SK-N-SH (cell line): ENCODE data around the gene CTSL. TPM values are rescaled to one million over a fixed set of nuclear protein-coding genes. Genes with fewer than 3 reads are reported as not detected.

Experiments
- CTCF ChIA-PET: fragments of 300-600, 350-600 bp; formaldehyde crosslinking; extraction: SDS; loops from one replicate; lab custom pipeline; 2021; lab: Yijun Ruan, JAX
- POLR2A ChIA-PET: fragments of 350-600 bp; sonication (Branson Sonifier 250); formaldehyde crosslinking; extraction: SDS; loops from one replicate; lab custom pipeline; 2020; ENCODE audit warnings: antibody characterized with exemption, inconsistent platforms; lab: Yijun Ruan, JAX
- DNase-seq: peaks from one replicate; pipeline ENCODE4 v3.0.0; 2012
- H2AFZ ChIP-seq: fragments of 200-600 bp; sonication (generic); 2 replicates; pipeline ENCODE4 v1.8.1; 2016; ENCODE audit warnings: antibody characterized with exemption, mild to moderate bottlenecking, low read depth
- H3F3A ChIP-seq: fragments of 200-600 bp; sonication (generic); replicated peaks from 2 replicates; pipeline ENCODE3; 2016; ENCODE audit warnings: antibody characterized with exemption, mild to moderate bottlenecking; ENCODE audit not compliant: insufficient read depth
- H3K27ac ChIP-seq, 2 experiments: fragments of 200-500 bp in 1 of 2; fragments of 200-600 bp in 1 of 2; sonication (Bioruptor generic) in 1 of 2; sonication (generic), shearing (Covaris generic) in 1 of 2; 2 replicates each; pipeline versions ENCODE4 v1.5.1 to v1.6.1; 2014 to 2016; ENCODE audit warnings: low read depth in 2 of 2, inconsistent platforms in 1 of 2, low read length in 1 of 2, mild to moderate bottlenecking in 1 of 2, mixed read lengths in 1 of 2
- H3K27me3 ChIP-seq: fragments of 200-600 bp; sonication (generic), shearing (Covaris generic); 2 replicates; pipeline ENCODE4 v1.6.1; 2016; ENCODE audit warnings: mixed run types; ENCODE audit not compliant: insufficient read depth
- H3K36me3 ChIP-seq, 2 experiments: fragments of 200-500 bp in 1 of 2; fragments of 200-600 bp in 1 of 2; sonication (Bioruptor generic) in 1 of 2; sonication (generic) in 1 of 2; replicated peaks in 1 of 2; 2 replicates each; pipeline versions ENCODE3 to v1.5.1; 2014 to 2016; ENCODE audit warnings: low read length in 1 of 2, mild to moderate bottlenecking in 1 of 2; ENCODE audit not compliant: insufficient read depth in 2 of 2, control insufficient read depth in 1 of 2
- H3K4me1 ChIP-seq, 2 experiments: fragments of 200-500 bp in 1 of 2; fragments of 200-600 bp in 1 of 2; sonication (Bioruptor generic) in 1 of 2; sonication (generic), shearing (Covaris generic) in 1 of 2; 2 replicates each; pipeline versions ENCODE4 v1.5.1 to v1.6.1; 2014 to 2016; ENCODE audit warnings: low read depth in 1 of 2, low read length in 1 of 2, mixed run types in 1 of 2; ENCODE audit not compliant: insufficient read depth in 2 of 2, control insufficient read depth in 1 of 2
- H3K4me2 ChIP-seq: fragments of 200-600 bp; sonication (generic), shearing (Covaris generic); 2 replicates; pipeline ENCODE4 v1.6.1; 2017; ENCODE audit warnings: mixed run types
- H3K4me3 ChIP-seq, 2 experiments: fragments of 200-500 bp in 1 of 2; fragments of 200-600 bp in 1 of 2; sonication (Bioruptor generic) in 1 of 2; sonication (generic), shearing (Covaris generic) in 1 of 2; 2 replicates each; pipeline versions ENCODE4 v1.5.1 to v1.8.1; 2014 to 2016; ENCODE audit warnings: low read depth in 2 of 2, inconsistent platforms in 1 of 2, low read length in 1 of 2, mild to moderate bottlenecking in 1 of 2, mixed read lengths in 1 of 2, moderate library complexity in 1 of 2
- H3K79me2 ChIP-seq: fragments of 200-600 bp; sonication (generic); 2 replicates; pipeline ENCODE4 v1.8.1; 2017; ENCODE audit warnings: mild to moderate bottlenecking; ENCODE audit not compliant: insufficient read depth
- H3K9ac ChIP-seq: fragments of 200-600 bp; sonication (generic); 2 replicates; pipeline ENCODE4 v1.6.1; 2017; ENCODE audit warnings: mixed run types
- H3K9me2 ChIP-seq: fragments of 200-600 bp; sonication (generic); 2 replicates; pipeline ENCODE4 v1.6.1; 2017; ENCODE audit warnings: mixed run types
- H3K9me3 ChIP-seq: fragments of 200-600 bp; sonication (generic); 2 replicates; pipeline ENCODE4 v1.6.1; 2017; ENCODE audit warnings: mixed run types, mild to moderate bottlenecking, moderate library complexity
- H4K20me1 ChIP-seq: fragments of 200-600 bp; sonication (generic); 2 replicates; pipeline ENCODE4 v1.6.1; 2017; ENCODE audit warnings: mild to moderate bottlenecking, mixed run types; ENCODE audit not compliant: insufficient read depth
- CHD2 ChIP-seq: fragments of 150-350 bp; IDR thresholded peaks from 2 replicates; pipeline ENCODE4 v1.6.1; 2018; ENCODE audit warnings: low read length; ENCODE audit not compliant: partially characterized antibody
- EP300 ChIP-seq, 2 experiments: IDR thresholded peaks; 2 replicates each; pipeline versions ENCODE4 v1.4.0 to v1.6.1; 2012; ENCODE audit warnings: borderline replicate concordance in 1 of 2, low read depth in 1 of 2, low read length in 1 of 2
- FOXM1 ChIP-seq: IDR thresholded peaks from 2 replicates; pipeline ENCODE4 v1.4.0; 2012; ENCODE audit warnings: low read depth, mild to moderate bottlenecking
- GABPA ChIP-seq: IDR thresholded peaks from 2 replicates; pipeline ENCODE4 v1.4.0; 2012; ENCODE audit warnings: low read depth, mild to moderate bottlenecking
- GATA2 ChIP-seq: sonication (generic); formaldehyde crosslinking; IDR thresholded peaks from 2 replicates; pipeline ENCODE4 v1.5.0; 2020; ENCODE audit warnings: mild to moderate bottlenecking, missing genetic modification reagents
- JUND ChIP-seq: IDR thresholded peaks from 2 replicates; pipeline ENCODE4 v1.4.0; 2012
- MXI1 ChIP-seq: IDR thresholded peaks from 2 replicates; pipeline ENCODE4 v1.6.1; 2012; ENCODE audit warnings: mild to moderate bottlenecking, low read depth, low read length, improper control_type of control experiment
- NFIC ChIP-seq: IDR thresholded peaks from 2 replicates; pipeline ENCODE4 v1.4.0; 2012; ENCODE audit warnings: borderline replicate concordance
- PBX3 ChIP-seq: IDR thresholded peaks from 2 replicates; pipeline ENCODE4; 2012
- POLR2AphosphoS5 ChIP-seq: IDR thresholded peaks from 2 replicates; pipeline ENCODE4 v1.6.1; 2012; ENCODE audit warnings: low read depth, low read length
- RFX5 ChIP-seq: IDR thresholded peaks from 2 replicates; pipeline ENCODE4 v1.6.1; 2012; ENCODE audit warnings: mild to moderate bottlenecking, improper control_type of control experiment, low read length
- RXRA ChIP-seq: IDR thresholded peaks from 2 replicates; pipeline ENCODE4 v1.4.0; 2012; ENCODE audit warnings: low read depth, mild to moderate bottlenecking, borderline replicate concordance
- SIN3A ChIP-seq: IDR thresholded peaks from 2 replicates; pipeline ENCODE4 v1.6.1; 2012; ENCODE audit warnings: low read depth, mild to moderate bottlenecking, low read length, moderate library complexity, borderline replicate concordance
- YY1 ChIP-seq: IDR thresholded peaks from 2 replicates; pipeline ENCODE4 v1.4.0; 2012; ENCODE audit warnings: low read depth, mild to moderate bottlenecking
- WGBS: methylation state at CpG from one replicate; pipeline ENCODE4 v1.1.6; 2017; ENCODE audit warnings: low lambda C conversion rate; 5-methylcytosine and 5-hydroxymethylcytosine counted together
- polyA plus RNA-seq, 3 experiments: library from polyadenylated mRNA; depleted of rRNA; stranded (reverse); fragments of >200 nt; gene quantifications; 2 replicates each; pipeline ENCODE4 v1.2.3, GENCODE V29; 2012
- TF ChIP-seq, protein P1 (sequence below): fragments of 150-350 bp; IDR thresholded peaks from 2 replicates; pipeline ENCODE4 v1.6.1; 2017; ENCODE audit warnings: antibody characterized with exemption, low read length, low read depth, borderline replicate concordance
- TF ChIP-seq, protein P2 (sequence below): IDR thresholded peaks from 2 replicates; pipeline ENCODE4 v1.4.0; 2012; ENCODE audit warnings: low read depth, borderline replicate concordance

Gene CTSL
- polyA plus RNA-seq, 1 of the 3 experiments (the other 2 are of a cell fraction), result 98.3 TPM

GRCh38 chr9:87749335-87750035 lies 23.6 kb downstream of the CTSL start:
- CTCF ChIA-PET, result no interaction called here
- no peak for DNase-seq
- Histone ChIP-seq H3K27me3 (no peaks in the 10 kb centered on the region), H3K36me3 (no peaks in the 10 kb centered on the region), H3K27ac (no peak overlapping the region), H3K9me2 (no peaks in the 10 kb centered on the region), H4K20me1 (no peaks in the 10 kb centered on the region), H3K4me3 (no peak overlapping the region), H2AFZ (no peak overlapping the region), H3K4me2 (no peak overlapping the region), H3K9me3 (no peaks in the 10 kb centered on the region), H3F3A (no peaks in the 10 kb centered on the region), H3K9ac (no peak overlapping the region), H3K4me1 (peaks cover 2 to 6% of the 10 kb centered on the region in 2 experiments; a peak in 2 of 4 replicates), H3K79me2 (no peaks in the 10 kb centered on the region)
- POLR2A ChIA-PET, result no interaction called here
- 42% methylated on average over 5 of the region's 5 CpGs for WGBS
- no peak for TF ChIP-seq GABPA

GRCh38 chr9:87750726-87751125 lies 24.8 kb downstream of the CTSL start:
- CTCF ChIA-PET, result no interaction called here
- H3K9ac ChIP-seq, result no peak overlapping the region

More at GRCh38 chr9:87750726-87751125, 24.8 kb downstream of the CTSL start:
- Histone ChIP-seq H3K9me2 (no peaks in the 10 kb centered on the region), H2AFZ (no peak overlapping the region), H3F3A (no peaks in the 10 kb centered on the region), H3K4me3 (no peak overlapping the region), H3K36me3 (no peaks in the 10 kb centered on the region), H3K27me3 (no peaks in the 10 kb centered on the region), H3K4me1 (peaks cover 2 to 6% of the 10 kb centered on the region in 2 experiments; a peak in 2 of 4 replicates), H4K20me1 (no peaks in the 10 kb centered on the region), H3K27ac (no peak overlapping the region), H3K9me3 (no peaks in the 10 kb centered on the region), H3K4me2 (no peak overlapping the region), H3K79me2 (no peaks in the 10 kb centered on the region)
- DNase-seq, result no peak
- 14% methylated on average over 2 of the region's 2 CpGs for whole genome bisulfite sequencing
- no peak for TF ChIP-seq JUND
- TF ChIP-seq, protein P1, sequence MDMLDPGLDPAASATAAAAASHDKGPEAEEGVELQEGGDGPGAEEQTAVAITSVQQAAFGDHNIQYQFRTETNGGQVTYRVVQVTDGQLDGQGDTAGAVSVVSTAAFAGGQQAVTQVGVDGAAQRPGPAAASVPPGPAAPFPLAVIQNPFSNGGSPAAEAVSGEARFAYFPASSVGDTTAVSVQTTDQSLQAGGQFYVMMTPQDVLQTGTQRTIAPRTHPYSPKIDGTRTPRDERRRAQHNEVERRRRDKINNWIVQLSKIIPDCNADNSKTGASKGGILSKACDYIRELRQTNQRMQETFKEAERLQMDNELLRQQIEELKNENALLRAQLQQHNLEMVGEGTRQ, result no peak
- TF ChIP-seq EP300 (IDR thresholded peaks at IDR 0.05; ENCODE audit: borderline replicate concordance in 1 of 2, low read depth in 1 of 2, low read length in 1 of 2), result no peak
- TF ChIP-seq, protein P2, sequence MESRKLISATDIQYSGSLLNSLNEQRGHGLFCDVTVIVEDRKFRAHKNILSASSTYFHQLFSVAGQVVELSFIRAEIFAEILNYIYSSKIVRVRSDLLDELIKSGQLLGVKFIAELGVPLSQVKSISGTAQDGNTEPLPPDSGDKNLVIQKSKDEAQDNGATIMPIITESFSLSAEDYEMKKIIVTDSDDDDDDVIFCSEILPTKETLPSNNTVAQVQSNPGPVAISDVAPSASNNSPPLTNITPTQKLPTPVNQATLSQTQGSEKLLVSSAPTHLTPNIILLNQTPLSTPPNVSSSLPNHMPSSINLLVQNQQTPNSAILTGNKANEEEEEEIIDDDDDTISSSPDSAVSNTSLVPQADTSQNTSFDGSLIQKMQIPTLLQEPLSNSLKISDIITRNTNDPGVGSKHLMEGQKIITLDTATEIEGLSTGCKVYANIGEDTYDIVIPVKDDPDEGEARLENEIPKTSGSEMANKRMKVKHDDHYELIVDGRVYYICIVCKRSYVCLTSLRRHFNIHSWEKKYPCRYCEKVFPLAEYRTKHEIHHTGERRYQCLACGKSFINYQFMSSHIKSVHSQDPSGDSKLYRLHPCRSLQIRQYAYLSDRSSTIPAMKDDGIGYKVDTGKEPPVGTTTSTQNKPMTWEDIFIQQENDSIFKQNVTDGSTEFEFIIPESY, result no peak
- no peak for TF ChIP-seq RXRA
- no peak for TF ChIP-seq YY1
- TF ChIP-seq RFX5, result no peak
- no peak for TF ChIP-seq PBX3
- TF ChIP-seq GABPA, result no peak
- no peak for TF ChIP-seq CHD2
- no peak for TF ChIP-seq POLR2AphosphoS5
- no peak for TF ChIP-seq FOXM1
- no peak for TF ChIP-seq NFIC
- no peak for TF ChIP-seq SIN3A
- TF ChIP-seq GATA2 (CRISPR knock-in tag), result no peak
- no peak for TF ChIP-seq MXI1
- POLR2A ChIA-PET, result no interaction called here
